Stomach (tissue), 4 donors: ENCODE measurements around the gene PUM2.

Experiments used
- CTCF ChIP-seq, 7 experiments: fragments of 450-650 bp in 4 of 7; fragments of 200-600 bp in 3 of 7; sonication (generic) in 3 of 7; IDR thresholded peaks; one replicate each; pipeline ENCODE4 v1.5.1; 2016 to 2019; ENCODE audit warnings: antibody characterized with exemption in 7 of 7, control low read depth in 2 of 7, mild to moderate bottlenecking in 1 of 7
- EP300 ChIP-seq: sonication (generic); formaldehyde crosslinking; IDR thresholded peaks from one replicate; pipeline ENCODE4 v1.6.1; 2017; ENCODE audit warnings: antibody characterized with exemption
- POLR2A ChIP-seq, 4 donors: fragments of 450-650 bp; IDR thresholded peaks; one replicate each; pipeline ENCODE4 v1.6.1; 2016; ENCODE audit warnings: antibody characterized with exemption in 4 of 4, control low read depth in 2 of 4, mild to moderate bottlenecking in 1 of 4, moderate library complexity in 1 of 4
- POLR2AphosphoS5 ChIP-seq, 3 donors: sonication (generic); formaldehyde crosslinking; IDR thresholded peaks; one replicate each; pipeline ENCODE4 v1.6.1; 2016; ENCODE audit warnings: antibody characterized with exemption in 3 of 3

GRCh38 chr2:20313659-20314058, 37.0 kb downstream of the PUM2 start:
- no peak for TF ChIP-seq CTCF (IDR thresholded peaks at IDR 0.05)
- TF ChIP-seq POLR2AphosphoS5 (IDR thresholded peaks at IDR 0.05), result no peak
- no peak for TF ChIP-seq EP300
- no peak for TF ChIP-seq POLR2A (IDR thresholded peaks at IDR 0.05)
